Gastrocnemius medialis (tissue), 4 donors: ENCODE measurements around the gene SLC6A6. TPM values are rescaled to one million over a fixed set of nuclear protein-coding genes. Genes with fewer than 3 reads are reported as not detected.

Source experiments
- ATAC-seq, 2 donors: fragments of 150-250 bp; one replicate each; pipeline ENCODE4 v1.9.1; 2016
- DNase-seq, 2 donors: peaks; one replicate each; pipeline ENCODE4 v3.0.0-alpha.2; 2019
- H3K27ac ChIP-seq, 4 donors: fragments of 200-600 bp; sonication (generic); 1 replicate in 1 of 4; 2 replicates in 3 of 4; pipeline ENCODE4 v1.5.1; 2016 to 2018; ENCODE audit warnings: mild to moderate bottlenecking in 2 of 4, moderate library complexity in 1 of 4
- H3K27me3 ChIP-seq, 3 donors: fragments of 200-600 bp; sonication (generic) in 2 of 3; 1 replicate in 1 of 3; 2 replicates in 2 of 3; pipeline versions ENCODE4 v1.5.1 to v1.6.0; 2016 to 2019; ENCODE audit warnings: mild to moderate bottlenecking in 1 of 3, moderate library complexity in 1 of 3
- H3K36me3 ChIP-seq, 2 donors: fragments of 200-600 bp; sonication (generic) in 1 of 2; one replicate each; pipeline ENCODE4 v1.5.1; 2017 to 2018
- H3K4me1 ChIP-seq, 2 donors: fragments of 200-600 bp; sonication (generic) in 1 of 2; one replicate each; pipeline ENCODE4 v1.5.1; 2016 to 2017; ENCODE audit warnings: mild to moderate bottlenecking in 2 of 2
- H3K4me3 ChIP-seq, 4 donors: fragments of 200-600 bp; sonication (generic) in 3 of 4; 1 replicate in 1 of 4; 2 replicates in 3 of 4; pipeline ENCODE4 v1.5.1; 2016 to 2019; ENCODE audit warnings: mild to moderate bottlenecking in 2 of 4
- H3K9me3 ChIP-seq, 3 donors: fragments of 200-600 bp; sonication (generic) in 2 of 3; 1 replicate in 1 of 3; 2 replicates in 2 of 3; pipeline ENCODE4 v1.5.1; 2016 to 2019
- CTCF ChIP-seq, 5 experiments: fragments of 450-650 bp in 3 of 5; fragments of 200-600 bp in 2 of 5; sonication (generic) in 2 of 5; IDR thresholded peaks in 4 of 5; conservative IDR thresholded peaks in 1 of 5; 1 replicate in 4 of 5; 2 replicates in 1 of 5; pipeline ENCODE4 v1.5.1; 2016 to 2019; ENCODE audit warnings: antibody characterized with exemption in 5 of 5, mild to moderate bottlenecking in 3 of 5, moderate library complexity in 3 of 5
- POLR2A ChIP-seq, 2 donors: fragments of 450-650 bp; IDR thresholded peaks; one replicate each; pipeline ENCODE4 v1.6.1; 2017; ENCODE audit warnings: antibody characterized with exemption in 2 of 2, mild to moderate bottlenecking in 2 of 2, moderate library complexity in 2 of 2
- in situ Hi-C, 4 donors: fragments of 200-750 bp; cut with MboI; loops; one replicate each; pipeline versions ENCODE4 v1.15.0 to v1.8.0; 2017; ENCODE audit warnings: low sequenced_read_pairs in 4 of 4
- intact Hi-C: fragments of 100-400 bp; cut with DNase I; formaldehyde crosslinking; loops from one replicate; pipeline ENCODE4 v1.15.1; 2023; ENCODE audit warnings: low total_unique reads
- total RNA-seq, 4 donors: library from RNA; depleted of rRNA; stranded (reverse); fragments of >200 nt; gene quantifications; one replicate each; pipeline versions ENCODE4 v1.1.0 to v1.2.3, GENCODE V29; 2016

Gene SLC6A6
- total RNA-seq, 4 donors from 2014 or later: 42.1 to 119 (median 88.7) TPM

GRCh38 chr3:14446988-14447570 is 44.7 kb downstream of the SLC6A6 start:
- peaks cover 7 to 13% of the 10 kb centered on the region in 2 donors for H3K4me1 ChIP-seq
- no peak overlapping the region for H3K27ac ChIP-seq
- intact Hi-C loops (no loop called here), in situ Hi-C loops (no loop called here)
- DNase-seq: no peak
- no peak for ATAC-seq
- peaks cover 0 to 50% of the 10 kb centered on the region in 2 donors for H3K36me3 ChIP-seq
- H3K27me3 ChIP-seq: no peaks in the 10 kb centered on the region
- H3K4me3 ChIP-seq: no peak overlapping the region
- TF ChIP-seq POLR2A (IDR thresholded peaks at IDR 0.05) (no peak), CTCF (IDR thresholded peaks at IDR 0.05 in 4 of 5, conservative IDR thresholded peaks at IDR 0.05 in 1 of 5) (no peak)
- no peaks in the 10 kb centered on the region for H3K9me3 ChIP-seq

GRCh38 chr3:14448063-14448462 is 45.7 kb downstream of the SLC6A6 start:
- H3K4me1 ChIP-seq: peaks cover 17 to 22% of the 10 kb centered on the region in 2 donors
- no peaks in the 10 kb centered on the region for H3K9me3 ChIP-seq
- TF ChIP-seq CTCF (IDR thresholded peaks at IDR 0.05 in 4 of 5, conservative IDR thresholded peaks at IDR 0.05 in 1 of 5): no peak
- TF ChIP-seq POLR2A (IDR thresholded peaks at IDR 0.05): no peak
- no peak overlapping the region for H3K4me3 ChIP-seq
- no peaks in the 10 kb centered on the region for H3K27me3 ChIP-seq
- H3K27ac ChIP-seq: no peak overlapping the region
- intact Hi-C loops (no loop called here), in situ Hi-C loops (no loop called here)
- peaks cover 0 to 50% of the 10 kb centered on the region in 2 donors for H3K36me3 ChIP-seq
- DNase-seq: no peak
- ATAC-seq: no peak

- in situ Hi-C loops (no loop called here), intact Hi-C loops (no loop called here)
- no peak for ATAC-seq
- peak overlapping the region in 1 of 4 donors; percentile 0 for H3K27ac ChIP-seq
- TF ChIP-seq CTCF (IDR thresholded peaks at IDR 0.05 in 4 of 5, conservative IDR thresholded peaks at IDR 0.05 in 1 of 5) (no peak), POLR2A (IDR thresholded peaks at IDR 0.05) (no peak)
- peaks cover 26 to 31% of the 10 kb centered on the region in 2 donors for H3K4me1 ChIP-seq
- H3K27me3 ChIP-seq: no peaks in the 10 kb centered on the region
- H3K4me3 ChIP-seq: no peak overlapping the region
- H3K9me3 ChIP-seq: no peaks in the 10 kb centered on the region
- DNase-seq: no peak
- peaks cover 0 to 42% of the 10 kb centered on the region in 2 donors for H3K36me3 ChIP-seq
Measured at GRCh38 chr3:14448756-14449727, 46.6 kb downstream of the SLC6A6 start.

GRCh38 chr3:14450506-14450905 is 48.1 kb downstream of the SLC6A6 start:
- peaks cover 41 to 45% of the 10 kb centered on the region in 2 donors for H3K4me1 ChIP-seq
- TF ChIP-seq POLR2A (IDR thresholded peaks at IDR 0.05): no peak
- in situ Hi-C loops (loop anchor here in 2 of 4 donors (25.0 kb wide), 1 partner anchor 563 kb away; the partner anchor contains the start of gene WNT7A (in 2 of the 2)), intact Hi-C loops (loop anchor here (5.0 kb wide), 2 partner anchors 128 to 163 kb away; no protein-coding TSS in a partner anchor)
- DNase-seq (no peak), ATAC-seq (no peak)
- H3K4me3 ChIP-seq: no peak overlapping the region
- peak overlapping the region; percentile 83 to 93 (median 88) for H3K27ac ChIP-seq
- H3K27me3 ChIP-seq: no peaks in the 10 kb centered on the region
- H3K9me3 ChIP-seq: no peaks in the 10 kb centered on the region
- H3K36me3 ChIP-seq: peaks cover 0 to 39% of the 10 kb centered on the region in 2 donors
